ENCODE measurements around the gene CRTAP. TPM values are rescaled to one million over a fixed set of nuclear protein-coding genes. Genes with fewer than 3 reads are reported as not detected.

CRTAP gene
- total RNA-seq, 1 experiment from 2014 or later: 174 TPM

DNA sequence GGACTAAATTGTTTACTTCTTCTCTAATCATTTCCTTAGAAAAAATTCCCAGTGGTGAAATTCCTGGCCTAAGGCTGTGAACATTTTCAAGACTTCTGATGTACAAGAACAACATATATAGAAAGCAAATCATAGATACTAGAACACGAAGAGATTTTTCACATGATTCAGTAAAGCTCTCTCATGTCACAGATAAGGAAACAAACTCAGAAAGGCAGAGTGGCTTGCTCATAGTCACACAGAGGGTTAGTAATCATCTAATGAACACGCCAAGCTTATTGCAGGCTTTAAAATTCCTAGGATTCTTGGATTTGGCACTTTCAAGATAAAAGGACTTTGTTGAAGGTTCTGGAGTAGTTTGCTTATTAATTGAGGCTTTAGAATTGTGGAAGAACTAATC lies 26.2 kb downstream of the CRTAP start:
- intact Hi-C loops (cut with micrococcal nuclease): no loop called here
- Histone ChIP-seq H3K27ac (ENCODE audit: low read length) (no peak overlapping the region), H3F3A (ENCODE audit: low read length, unreplicated experiment) (no peaks in the 10 kb centered on the region), H3K9me2 (replicated peaks; ENCODE audit: low read length) (no peaks in the 10 kb centered on the region), H3K27me3 (ENCODE audit: low read length) (no peaks in the 10 kb centered on the region), H3K4me3 (ENCODE audit: low read length) (no peak overlapping the region), H2AFZ (ENCODE audit: low read length) (no peak overlapping the region), H3K9ac (ENCODE audit: low read length) (no peak overlapping the region), H4K20me1 (ENCODE audit: low read length) (no peaks in the 10 kb centered on the region), H3K79me2 (ENCODE audit: low read length) (no peaks in the 10 kb centered on the region), H3K36me3 (ENCODE audit: low read depth, low read length) (peaks cover 43% of the 10 kb centered on the region), H3K4me2 (ENCODE audit: low read length) (no peak overlapping the region), H3K4me1 (ENCODE audit: insufficient read depth, low read length) (no peaks in the 10 kb centered on the region), H3K9me3 (ENCODE audit: low read length) (no peaks in the 10 kb centered on the region)
- BruUV-seq (replicated peaks): no TSS peak
- ChIA-PET POLR2A (ENCODE audit: unreplicated experiment) (no interaction called here), CTCF (no interaction called here)
- no peak for DNase-seq
- no peak for ATAC-seq
- TF ChIP-seq, protein P1, sequence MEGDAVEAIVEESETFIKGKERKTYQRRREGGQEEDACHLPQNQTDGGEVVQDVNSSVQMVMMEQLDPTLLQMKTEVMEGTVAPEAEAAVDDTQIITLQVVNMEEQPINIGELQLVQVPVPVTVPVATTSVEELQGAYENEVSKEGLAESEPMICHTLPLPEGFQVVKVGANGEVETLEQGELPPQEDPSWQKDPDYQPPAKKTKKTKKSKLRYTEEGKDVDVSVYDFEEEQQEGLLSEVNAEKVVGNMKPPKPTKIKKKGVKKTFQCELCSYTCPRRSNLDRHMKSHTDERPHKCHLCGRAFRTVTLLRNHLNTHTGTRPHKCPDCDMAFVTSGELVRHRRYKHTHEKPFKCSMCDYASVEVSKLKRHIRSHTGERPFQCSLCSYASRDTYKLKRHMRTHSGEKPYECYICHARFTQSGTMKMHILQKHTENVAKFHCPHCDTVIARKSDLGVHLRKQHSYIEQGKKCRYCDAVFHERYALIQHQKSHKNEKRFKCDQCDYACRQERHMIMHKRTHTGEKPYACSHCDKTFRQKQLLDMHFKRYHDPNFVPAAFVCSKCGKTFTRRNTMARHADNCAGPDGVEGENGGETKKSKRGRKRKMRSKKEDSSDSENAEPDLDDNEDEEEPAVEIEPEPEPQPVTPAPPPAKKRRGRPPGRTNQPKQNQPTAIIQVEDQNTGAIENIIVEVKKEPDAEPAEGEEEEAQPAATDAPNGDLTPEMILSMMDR (conservative IDR thresholded peaks at IDR 0.05; ENCODE audit: low read depth, low read length): no peak

DNA sequence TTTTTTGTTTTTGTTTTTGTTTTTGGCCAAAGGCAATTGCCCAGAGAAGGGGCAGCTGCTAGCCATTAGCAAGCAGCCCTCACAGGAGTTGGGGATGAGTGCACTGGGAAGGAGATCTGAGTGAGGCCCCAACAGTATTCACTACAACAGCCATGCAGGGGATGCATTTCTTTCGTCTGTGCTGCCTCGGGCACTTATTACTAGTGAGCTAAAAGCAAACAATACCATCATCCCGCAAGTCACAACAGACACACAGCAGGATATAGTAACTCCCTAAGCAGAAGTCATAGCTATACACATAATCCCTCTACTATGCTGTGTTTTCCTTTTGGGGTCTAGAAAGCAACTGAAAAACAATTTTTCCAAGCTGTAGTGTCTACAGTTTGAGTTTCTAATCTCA lies 27.2 kb downstream of the CRTAP start:
- no peak overlapping the region for H2AFZ ChIP-seq (ENCODE audit: low read length)
- intact Hi-C loops (cut with micrococcal nuclease): no loop called here
- BruUV-seq (replicated peaks): no TSS peak
- H3K4me2 ChIP-seq (ENCODE audit: low read length): no peak overlapping the region
- H3K9ac ChIP-seq (ENCODE audit: low read length): no peak overlapping the region
- CTCF ChIA-PET: no interaction called here
- H3K4me1 ChIP-seq (ENCODE audit: insufficient read depth, low read length): no peaks in the 10 kb centered on the region
- H4K20me1 ChIP-seq (ENCODE audit: low read length): no peaks in the 10 kb centered on the region
- no peaks in the 10 kb centered on the region for H3K27me3 ChIP-seq (ENCODE audit: low read length)
- no peak overlapping the region for H3K4me3 ChIP-seq (ENCODE audit: low read length)
- DNase-seq (no peak), ATAC-seq (no peak)
- H3K9me2 ChIP-seq (replicated peaks; ENCODE audit: low read length): no peaks in the 10 kb centered on the region
- peaks cover 39% of the 10 kb centered on the region for H3K36me3 ChIP-seq (ENCODE audit: low read depth, low read length)
- POLR2A ChIA-PET (ENCODE audit: unreplicated experiment): interaction anchor here (0.7 kb wide), 1 partner anchor 138 kb away, joined by 5 read pairs; no protein-coding TSS in a partner anchor
- H3K27ac ChIP-seq (ENCODE audit: low read length): no peak overlapping the region
- H3F3A ChIP-seq (ENCODE audit: low read length, unreplicated experiment): no peaks in the 10 kb centered on the region
- TF ChIP-seq EZH2phosphoT487 (IDR thresholded peaks at IDR 0.05; ENCODE audit: borderline replicate concordance, low read length) (no peak), EZH2 (IDR thresholded peaks at IDR 0.05; ENCODE audit: low read length, unreplicated experiment) (no peak)
- TF ChIP-seq, protein P1 (conservative IDR thresholded peaks at IDR 0.05; ENCODE audit: low read depth, low read length): no peak
- H3K9me3 ChIP-seq (ENCODE audit: low read length): no peaks in the 10 kb centered on the region
- no peaks in the 10 kb centered on the region for H3K79me2 ChIP-seq (ENCODE audit: low read length)

DNA sequence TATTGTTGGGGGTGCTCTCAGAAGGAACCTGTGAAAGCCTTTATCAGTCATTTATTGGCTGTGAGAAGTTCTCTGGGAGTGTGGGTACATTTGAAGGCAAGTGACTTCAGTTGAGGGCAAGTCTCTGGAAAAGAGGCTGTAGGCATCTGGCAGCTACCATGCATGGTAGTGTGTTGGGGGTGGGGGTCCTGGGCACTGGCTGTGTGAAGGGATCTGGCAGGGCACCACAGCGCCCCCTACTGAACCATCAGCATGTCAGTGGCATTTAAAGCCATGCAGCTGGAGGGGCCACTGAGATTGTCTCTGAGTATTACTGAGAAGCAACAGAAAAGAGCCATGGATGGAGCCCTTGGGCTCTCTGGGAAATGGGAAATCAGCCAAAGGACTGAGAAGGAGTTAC lies 30.6 kb downstream of the CRTAP start:
- TF ChIP-seq EZH2phosphoT487 (IDR thresholded peaks at IDR 0.05; ENCODE audit: borderline replicate concordance, low read length): no peak
- TF ChIP-seq, protein P1 (conservative IDR thresholded peaks at IDR 0.05; ENCODE audit: low read depth, low read length): peak; percentile 76
- Histone ChIP-seq H2AFZ (ENCODE audit: low read length) (no peak overlapping the region), H3K79me2 (ENCODE audit: low read length) (no peaks in the 10 kb centered on the region), H4K20me1 (ENCODE audit: low read length) (no peaks in the 10 kb centered on the region), H3F3A (ENCODE audit: low read length, unreplicated experiment) (no peaks in the 10 kb centered on the region), H3K4me3 (ENCODE audit: low read length) (no peak overlapping the region), H3K9me3 (ENCODE audit: low read length) (no peaks in the 10 kb centered on the region), H3K4me1 (ENCODE audit: insufficient read depth, low read length) (no peaks in the 10 kb centered on the region), H3K36me3 (ENCODE audit: low read depth, low read length) (peaks cover 29% of the 10 kb centered on the region), H3K27me3 (ENCODE audit: low read length) (no peaks in the 10 kb centered on the region), H3K27ac (ENCODE audit: low read length) (no peak overlapping the region), H3K9ac (ENCODE audit: low read length) (no peak overlapping the region), H3K9me2 (replicated peaks; ENCODE audit: low read length) (no peaks in the 10 kb centered on the region), H3K4me2 (ENCODE audit: low read length) (no peak overlapping the region)
- BruUV-seq (replicated peaks): no TSS peak
- ATAC-seq (no peak), DNase-seq (peak; percentile 21)
- CTCF ChIA-PET: interaction anchor here (0.6 kb wide), 1 partner anchor 476 kb away, joined by 3 read pairs; no protein-coding TSS in a partner anchor
- POLR2A ChIA-PET (ENCODE audit: unreplicated experiment): no interaction called here
- intact Hi-C loops (cut with micrococcal nuclease): no loop called here
